Epithelial cell of esophagus (primary cell): ENCODE results near the gene DNAH6.
"Not testable (repeated sequence)": the region's sequence is repeated elsewhere in the genome, so short reads cannot be mapped to it uniquely, and the experiment has no call there.

Experiments used
- DNase-seq: peaks from one replicate; pipeline ENCODE4 v3.0.0; 2010; ENCODE audit warnings: low read depth
- H3K4me3 ChIP-seq: 2 replicates; pipeline ENCODE4 v1.5.1; 2011; ENCODE audit warnings: mild to moderate bottlenecking, low read length, control low read depth
- TF ChIP-seq, protein P1 (sequence below): IDR thresholded peaks from 2 replicates; pipeline ENCODE4 v1.5.1; 2011; ENCODE audit warnings: low read depth, mild to moderate bottlenecking, low read length, control low read depth, inconsistent platforms; ENCODE audit not compliant: insufficient read depth; ENCODE audit errors: missing control alignments

DNAH6 gene, protein sequence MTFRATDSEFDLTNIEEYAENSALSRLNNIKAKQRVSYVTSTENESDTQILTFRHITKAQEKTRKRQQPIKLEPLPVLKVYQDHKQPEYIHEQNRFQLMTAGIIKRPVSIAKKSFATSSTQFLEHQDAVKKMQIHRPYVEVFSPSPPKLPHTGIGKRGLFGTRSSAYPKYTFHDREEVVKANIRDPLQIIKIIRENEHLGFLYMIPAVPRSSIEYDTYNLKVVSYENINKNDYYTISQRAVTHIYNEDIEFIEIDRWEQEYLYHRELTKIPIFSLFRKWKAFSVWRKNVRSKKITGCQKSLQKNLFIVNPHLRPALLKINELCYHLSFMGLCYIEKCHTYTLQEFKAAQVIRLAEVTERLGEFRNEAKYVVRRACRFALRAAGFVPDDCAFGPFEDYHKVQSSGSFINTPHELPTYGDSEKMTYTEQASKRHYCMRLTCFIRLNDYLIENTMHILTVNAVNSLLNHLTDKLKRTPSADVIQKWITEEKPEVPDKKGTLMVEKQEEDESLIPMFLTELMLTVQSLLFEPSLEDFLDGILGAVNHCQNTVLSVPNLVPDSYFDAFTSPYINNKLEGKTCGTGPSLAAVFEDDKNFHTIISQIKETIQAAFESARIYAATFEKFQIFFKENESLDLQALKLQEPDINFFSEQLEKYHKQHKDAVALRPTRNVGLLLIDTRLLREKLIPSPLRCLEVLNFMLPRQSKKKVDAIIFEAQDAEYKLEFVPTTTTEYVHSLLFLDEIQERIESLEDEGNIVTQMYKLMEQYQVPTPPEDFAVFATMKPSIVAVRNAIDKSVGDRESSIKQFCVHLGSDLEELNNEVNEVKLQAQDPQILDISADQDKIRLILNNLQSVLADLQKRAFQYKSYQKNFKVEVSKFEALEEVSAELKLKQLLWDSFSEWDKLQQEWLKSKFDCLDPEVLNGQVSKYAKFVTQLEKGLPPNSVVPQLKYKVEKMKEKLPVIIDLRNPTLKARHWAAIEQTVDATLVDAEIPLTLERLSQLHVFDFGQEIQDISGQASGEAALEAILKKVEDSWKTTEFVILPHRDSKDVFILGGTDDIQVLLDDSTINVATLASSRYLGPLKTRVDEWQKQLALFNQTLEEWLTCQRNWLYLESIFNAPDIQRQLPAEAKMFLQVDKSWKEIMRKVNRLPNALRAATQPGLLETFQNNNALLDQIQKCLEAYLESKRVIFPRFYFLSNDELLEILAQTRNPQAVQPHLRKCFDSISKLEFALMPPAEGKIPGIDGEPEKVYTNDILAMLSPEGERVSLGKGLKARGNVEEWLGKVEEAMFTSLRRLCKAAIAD (N-terminal part only)

DNA sequence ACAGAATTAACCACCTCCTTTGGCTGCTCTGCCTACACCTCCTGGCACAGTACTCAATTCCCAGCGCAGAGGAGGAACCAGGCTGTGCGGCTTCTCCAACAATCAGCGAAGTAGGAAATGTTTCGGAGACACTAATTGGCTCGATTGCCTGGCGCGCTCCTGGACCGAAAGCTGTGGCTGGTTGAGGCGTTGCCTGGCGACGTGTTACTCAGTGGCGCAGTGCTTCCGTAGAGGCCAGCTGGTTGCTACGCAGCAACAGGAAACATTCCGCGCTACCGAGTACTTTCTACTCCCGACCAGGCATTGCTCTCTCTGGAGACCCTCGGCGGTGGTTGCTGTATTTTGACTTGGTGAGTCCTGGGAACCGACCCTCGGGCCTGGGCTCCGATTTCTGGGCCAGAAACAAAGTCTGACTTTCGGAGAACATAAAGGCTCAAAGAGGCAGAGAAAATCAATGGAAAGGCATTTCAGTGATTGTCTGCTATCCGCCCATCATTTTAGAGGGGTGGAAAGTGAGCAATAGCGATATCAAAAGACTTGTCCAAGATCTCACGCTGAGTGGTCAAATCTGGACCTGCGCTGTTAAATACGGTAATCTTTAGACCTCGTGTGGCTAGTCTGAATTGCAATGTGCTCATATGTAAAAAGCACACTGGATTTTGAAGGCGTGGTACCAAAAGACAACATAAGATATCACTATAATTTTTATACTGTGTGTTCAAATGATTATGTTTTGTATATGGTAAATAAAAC is at the start of gene DNAH6:
TSS of gene DNAH6 (plus strand) at position 265 of the 753 bp plus-strand sequence. CDS start 1,329 bp downstream, outside the sequence.
- TF ChIP-seq, protein P1, sequence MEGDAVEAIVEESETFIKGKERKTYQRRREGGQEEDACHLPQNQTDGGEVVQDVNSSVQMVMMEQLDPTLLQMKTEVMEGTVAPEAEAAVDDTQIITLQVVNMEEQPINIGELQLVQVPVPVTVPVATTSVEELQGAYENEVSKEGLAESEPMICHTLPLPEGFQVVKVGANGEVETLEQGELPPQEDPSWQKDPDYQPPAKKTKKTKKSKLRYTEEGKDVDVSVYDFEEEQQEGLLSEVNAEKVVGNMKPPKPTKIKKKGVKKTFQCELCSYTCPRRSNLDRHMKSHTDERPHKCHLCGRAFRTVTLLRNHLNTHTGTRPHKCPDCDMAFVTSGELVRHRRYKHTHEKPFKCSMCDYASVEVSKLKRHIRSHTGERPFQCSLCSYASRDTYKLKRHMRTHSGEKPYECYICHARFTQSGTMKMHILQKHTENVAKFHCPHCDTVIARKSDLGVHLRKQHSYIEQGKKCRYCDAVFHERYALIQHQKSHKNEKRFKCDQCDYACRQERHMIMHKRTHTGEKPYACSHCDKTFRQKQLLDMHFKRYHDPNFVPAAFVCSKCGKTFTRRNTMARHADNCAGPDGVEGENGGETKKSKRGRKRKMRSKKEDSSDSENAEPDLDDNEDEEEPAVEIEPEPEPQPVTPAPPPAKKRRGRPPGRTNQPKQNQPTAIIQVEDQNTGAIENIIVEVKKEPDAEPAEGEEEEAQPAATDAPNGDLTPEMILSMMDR, result no peak
- peak within 1 kb of the TSS; percentile 59 for H3K4me3 ChIP-seq
- peak; percentile 96 for DNase-seq

DNA sequence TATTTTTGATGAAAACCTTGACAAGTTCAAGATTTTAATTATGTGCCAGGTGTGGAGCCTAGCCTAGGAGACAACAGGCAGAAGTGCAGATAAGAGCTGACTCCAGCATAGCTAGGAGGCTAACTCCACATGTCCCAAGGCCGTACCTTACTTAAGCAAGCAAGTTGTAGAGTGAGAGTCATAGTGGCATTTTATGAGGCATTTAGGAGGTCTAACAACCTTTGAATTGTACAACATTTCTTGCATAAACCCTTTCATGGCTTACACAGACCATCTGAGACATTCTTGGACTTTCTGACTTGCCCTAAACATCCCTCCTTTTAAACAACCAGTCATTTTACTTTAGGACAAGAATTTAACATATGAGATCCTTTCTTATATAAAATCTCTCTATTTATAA is 48.9 kb upstream of the DNAH6 start:
- TF ChIP-seq, protein P1, result no peak
- H3K4me3 ChIP-seq, result no peak overlapping the region
- no peak for DNase-seq

DNA sequence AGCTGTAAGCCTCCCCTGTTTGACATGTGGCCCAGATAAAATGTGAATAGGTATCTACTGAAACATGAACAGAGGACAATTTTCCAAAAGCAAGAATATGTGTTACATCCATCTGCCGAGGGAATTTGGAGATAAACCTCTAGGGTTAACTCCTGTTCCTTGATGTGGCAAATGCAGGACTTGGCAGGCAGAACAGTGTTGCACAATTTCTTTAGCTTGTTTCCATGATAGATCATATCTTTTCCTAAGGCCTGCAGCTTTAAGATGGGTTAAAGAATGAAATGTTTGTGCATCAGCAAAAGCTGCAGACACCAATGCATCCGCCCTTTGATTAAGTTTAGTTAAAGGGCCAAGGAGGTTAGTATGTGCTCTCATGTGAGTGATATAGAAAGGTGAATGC is 43.9 kb upstream of the DNAH6 start:
- DNase-seq, result peak; percentile 42

DNA sequence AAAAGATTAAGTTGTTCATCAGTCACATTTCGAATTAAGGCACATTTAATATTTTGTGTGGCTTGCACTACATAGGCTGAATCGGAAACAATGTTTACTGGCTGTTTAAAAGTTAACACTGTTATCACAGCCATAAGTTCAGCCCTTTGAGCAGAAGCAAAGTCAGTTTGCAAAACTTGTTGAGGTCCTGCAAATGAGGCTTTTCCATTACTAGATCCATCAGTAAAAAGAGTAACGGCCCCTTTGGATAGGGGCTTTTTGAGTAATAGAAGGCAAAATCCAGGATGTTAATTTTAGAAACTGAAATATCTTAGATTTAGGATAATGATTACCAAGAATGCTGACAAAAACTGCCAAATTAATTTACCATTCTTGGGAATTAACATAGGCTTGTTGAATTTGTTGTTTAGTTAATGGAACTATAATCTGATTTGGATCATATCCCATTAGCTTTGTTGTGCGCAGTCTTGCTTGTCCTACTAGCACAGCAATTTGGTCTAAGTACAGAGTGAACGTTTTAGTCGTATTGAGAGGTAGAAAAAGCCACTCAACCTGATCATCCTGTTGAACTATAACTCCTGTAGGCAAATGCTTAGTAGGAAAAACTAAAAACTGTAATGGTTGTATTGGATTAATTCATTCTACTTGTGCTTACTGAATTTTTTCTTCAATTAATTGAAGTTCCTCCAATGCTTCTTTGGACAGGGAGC is 43.3 kb upstream of the DNAH6 start:
- H3K4me3 ChIP-seq, result no peak overlapping the region
- DNase-seq, result peak; percentile 35
- TF ChIP-seq, protein P1, result no peak

More for the DNA sequence above, 43.9 kb upstream of the DNAH6 start:
- not testable (repeated sequence) for H3K4me3 ChIP-seq

DNA sequence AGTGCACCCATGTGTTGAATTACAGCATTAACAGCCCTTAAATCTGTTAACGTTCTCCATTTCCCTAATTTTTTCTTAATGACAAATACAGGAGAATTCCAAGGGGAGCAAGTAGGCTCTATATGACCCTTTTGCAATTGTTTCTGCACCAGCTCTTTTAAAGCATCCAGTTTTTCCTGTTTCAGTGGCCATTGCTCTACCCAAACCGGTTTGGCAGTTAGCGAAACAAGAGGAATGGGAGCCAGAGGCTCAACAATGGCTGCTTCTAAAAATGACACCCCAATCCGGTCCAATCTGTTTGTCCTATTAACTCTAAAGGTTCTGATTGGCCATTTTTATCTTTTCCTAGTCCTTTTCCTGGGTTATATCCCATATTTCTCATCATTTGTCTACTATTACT is 42.1 kb upstream of the DNAH6 start:
- no peak overlapping the region for H3K4me3 ChIP-seq
- peak; percentile 87 for DNase-seq
- TF ChIP-seq, protein P1, result no peak

DNA sequence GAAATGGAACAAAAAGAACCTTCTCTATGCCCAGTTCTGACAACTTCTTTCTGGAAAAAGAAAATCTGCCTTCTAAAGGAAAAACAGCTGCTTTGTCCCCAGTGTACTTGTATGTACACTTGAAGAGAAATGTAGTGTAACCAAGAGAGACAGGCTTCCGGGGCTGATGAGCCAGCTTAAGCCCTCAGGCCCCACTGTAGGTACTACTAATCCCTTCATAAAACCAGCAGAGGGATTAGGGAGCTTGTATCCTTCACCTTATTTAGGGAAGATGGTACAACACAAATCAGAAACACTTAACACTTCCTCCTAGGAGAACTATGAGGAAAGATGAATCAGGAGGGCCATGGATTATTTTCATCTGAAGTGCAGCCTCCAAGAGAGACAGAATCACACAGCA is 38.4 kb upstream of the DNAH6 start:
- TF ChIP-seq, protein P1, result no peak

More for the DNA sequence above, 38.4 kb upstream of the DNAH6 start:
- DNase-seq, result no peak
- no peak overlapping the region for H3K4me3 ChIP-seq
